T47D (cell line): ENCODE data around the gene NDUFS2.

Experiments used
- DNase-seq, 2 experiments: peaks; one replicate each; pipeline versions ENCODE4 v3.0.0 to v3.0.0-alpha.2; 2011 to 2012; ENCODE audit warnings: low read depth in 1 of 2, low spot score in 1 of 2
- JUND ChIP-seq: IDR thresholded peaks from 2 replicates; pipeline ENCODE4 v1.6.1; 2012; ENCODE audit warnings: low read depth
- in situ Hi-C: cut with HindIII; loops from 2 replicates; pipeline ENCODE4 v1.10.0; 2016; ENCODE audit warnings: low sequenced_read_pairs, low pct_unique_long_range_greater_than_20kb

NDUFS2 gene

GRCh38 chr1:161164901-161165610 lies 37.1 kb upstream of the NDUFS2 start:
- no peak for TF ChIP-seq JUND
- in situ Hi-C loops, result no loop called here
- DNase-seq, result no peak

GRCh38 chr1:161165742-161166668 lies 36.2 kb upstream of the NDUFS2 start, which contains the start of gene PPOX:
Gene PPOX (plus strand): TSS chr1:161166426. CDS start chr1:161166848, 422 bp downstream.
- peak; percentile 93 to 99 for DNase-seq

GRCh38 chr1:161166669-161167548 lies 35.3 kb upstream of the NDUFS2 start:
- in situ Hi-C loops, result no loop called here
- no peak for DNase-seq
- no peak for TF ChIP-seq JUND

More at GRCh38 chr1:161165742-161166668, 36.2 kb upstream of the NDUFS2 start, which contains the start of gene PPOX:
- no peak for TF ChIP-seq JUND
- in situ Hi-C loops, result no loop called here

GRCh38 chr1:161168906-161169305 lies 33.3 kb upstream of the NDUFS2 start:
- no peak for DNase-seq
- TF ChIP-seq JUND, result no peak
- in situ Hi-C loops, result no loop called here

GRCh38 chr1:161171191-161171590 lies 31.0 kb upstream of the NDUFS2 start:
- no peak for DNase-seq
- in situ Hi-C loops, result no loop called here
- no peak for TF ChIP-seq JUND

GRCh38 chr1:161171696-161172095 lies 30.5 kb upstream of the NDUFS2 start:
- TF ChIP-seq JUND, result no peak
- in situ Hi-C loops, result no loop called here
- no peak for DNase-seq

GRCh38 chr1:161172349-161172748 lies 29.8 kb upstream of the NDUFS2 start:
- peak in 1 of 2 experiments; percentile 45 for DNase-seq
- no peak for TF ChIP-seq JUND
- in situ Hi-C loops, result no loop called here

GRCh38 chr1:161172776-161173376 lies 29.3 kb upstream of the NDUFS2 start:
- in situ Hi-C loops, result no loop called here
- no peak for DNase-seq
- TF ChIP-seq JUND, result no peak

- in situ Hi-C loops, result no loop called here
- no peak for TF ChIP-seq JUND
- DNase-seq, result no peak
Observed at GRCh38 chr1:161173711-161174110, 28.5 kb upstream of the NDUFS2 start.

- in situ Hi-C loops, result no loop called here
- no peak for DNase-seq
- no peak for TF ChIP-seq JUND
Observed at GRCh38 chr1:161174911-161175310, 27.3 kb upstream of the NDUFS2 start.

GRCh38 chr1:161175771-161176453 lies 26.3 kb upstream of the NDUFS2 start:
- in situ Hi-C loops, result no loop called here
- TF ChIP-seq JUND, result no peak
- no peak for DNase-seq
